Fibroblast of pulmonary artery (primary cell): ENCODE results near the gene CCDC88C.

Experiments
- DNase-seq: peaks from one replicate; pipeline ENCODE4 v3.0.0-alpha.2; 2010; ENCODE audit warnings: low read depth
- H3K4me3 ChIP-seq: replicated peaks from 2 replicates; pipeline ENCODE4 v1.5.1; 2011; ENCODE audit warnings: low read depth, mild to moderate bottlenecking, control low read depth, low read length, moderate library complexity
- CTCF ChIP-seq: IDR thresholded peaks from 2 replicates; pipeline ENCODE4 v1.5.1; 2011; ENCODE audit warnings: mild to moderate bottlenecking, control low read depth, low read length, inconsistent platforms; ENCODE audit errors: missing control alignments

The CCDC88C gene

GRCh38 chr14:91424813-91425530, 7.4 kb upstream of the CCDC88C start:
- H3K4me3 ChIP-seq: no peak overlapping the region
- no peak for DNase-seq
- no peak for TF ChIP-seq CTCF

- TF ChIP-seq CTCF: no peak
- H3K4me3 ChIP-seq: no peak overlapping the region
- no peak for DNase-seq
Measured at GRCh38 chr14:91420686-91421085, 3.1 kb upstream of the CCDC88C start.

GRCh38 chr14:91419451-91419850, 1.8 kb upstream of the CCDC88C start:
- no peak for DNase-seq
- no peak for TF ChIP-seq CTCF
- no peak overlapping the region for H3K4me3 ChIP-seq

- no peak for DNase-seq
- no peak overlapping the region for H3K4me3 ChIP-seq
- TF ChIP-seq CTCF: no peak
Measured at GRCh38 chr14:91419044-91419397, 1.4 kb upstream of the CCDC88C start.

GRCh38 chr14:91418387-91419043, 895 bp upstream of the CCDC88C start:
- peak overlapping the region; percentile 25 for H3K4me3 ChIP-seq
- peak; percentile 92 for TF ChIP-seq CTCF
- DNase-seq: peak; percentile 50

GRCh38 chr14:91417983-91418386, 365 bp upstream of the CCDC88C start:
- H3K4me3 ChIP-seq: no peak overlapping the region
- no peak for TF ChIP-seq CTCF
- no peak for DNase-seq

GRCh38 chr14:91416744-91417119, 888 bp downstream of the CCDC88C start:
- no peak for TF ChIP-seq CTCF
- H3K4me3 ChIP-seq: peak overlapping the region; percentile 28
- no peak for DNase-seq
